MCF 10A (cell line): Measurements from ENCODE around the gene GPALPP1. TPM values are rescaled to one million over a fixed set of nuclear protein-coding genes. Genes with fewer than 3 reads are reported as not detected.

Experiments used
- BruUV-seq: library from RNA; stranded (reverse); fragments of 400-500 nt; replicated peaks from 2 replicates; lab custom pipeline; 2021; lab: Mats Ljungman, UMichigan
- CTCF ChIA-PET: fragments of 300-600 bp; sonication (Branson Sonifier 250); formaldehyde crosslinking; extraction: SDS; loops from one replicate; lab custom pipeline; 2021; ENCODE audit warnings: antibody characterized with exemption, inconsistent platforms; lab: Yijun Ruan, JAX
- POLR2A ChIA-PET: fragments of 300-600, 350-650 bp; sonication (Branson Sonifier 250); formaldehyde crosslinking; extraction: SDS; loops from one replicate; lab custom pipeline; 2020; ENCODE audit warnings: antibody characterized with exemption, inconsistent platforms; lab: Yijun Ruan, JAX
- DNase-seq: peaks from one replicate; pipeline ENCODE4 v3.0.0-alpha.2; 2018; ENCODE audit not compliant: unreplicated experiment
- H3K27ac Mint-ChIP-seq: one replicate; pipeline ENCODE4 v1.8.0; 2022; ENCODE audit warnings: mild to moderate bottlenecking, low read depth, mixed read lengths; ENCODE audit not compliant: unreplicated experiment
- H3K27me3 Mint-ChIP-seq: one replicate; pipeline ENCODE4 v1.8.0; 2022; ENCODE audit warnings: mixed read lengths; ENCODE audit not compliant: insufficient read depth, unreplicated experiment
- H3K36me3 Mint-ChIP-seq: one replicate; pipeline ENCODE4 v1.8.0; 2022; ENCODE audit warnings: mild to moderate bottlenecking, moderate library complexity, mixed read lengths; ENCODE audit not compliant: insufficient read depth, unreplicated experiment
- H3K4me1 Mint-ChIP-seq: one replicate; pipeline ENCODE4 v1.8.0; 2022; ENCODE audit warnings: mixed read lengths; ENCODE audit not compliant: insufficient read depth, unreplicated experiment
- H3K4me3 Mint-ChIP-seq: one replicate; pipeline ENCODE4 v1.8.0; 2022; ENCODE audit warnings: mild to moderate bottlenecking, moderate library complexity, mixed read lengths; ENCODE audit not compliant: unreplicated experiment
- H3K9me3 Mint-ChIP-seq: one replicate; pipeline ENCODE4 v1.8.0; 2022; ENCODE audit warnings: mixed read lengths; ENCODE audit not compliant: unreplicated experiment
- CTCF ChIP-seq: fragments of 200-600 bp; IDR thresholded peaks from one replicate; pipeline ENCODE4 v1.8.0; 2022; ENCODE audit warnings: antibody characterized with exemption, mild to moderate bottlenecking; ENCODE audit not compliant: unreplicated experiment
- intact Hi-C: fragments of 100-400 bp; cut with micrococcal nuclease; formaldehyde crosslinking; loops from 2 replicates; pipeline ENCODE4 v1.14.1; 2022
- total RNA-seq: library from RNA; stranded (reverse); gene quantifications from 2 replicates; pipeline ENCODE4 v1.2.3, GENCODE V29; 2022

The GPALPP1 gene
- total RNA-seq, 1 experiment from 2014 or later, result 21.0 TPM

- intact Hi-C loops, result no loop called here
- TF ChIP-seq CTCF, result no peak
- ChIA-PET CTCF (interaction anchor here (0.5 kb wide), 1 partner anchor 136 kb away, joined by 5 read pairs; no protein-coding TSS in a partner anchor), POLR2A (interaction anchor here (0.6 to 1.8 kb wide), 3 partner anchors 12 to 272 kb away, joined by 3 to 9 read pairs (median 3); partner anchors contain the start of gene TPT1)
- Mint-ChIP-seq H3K4me3 (no peak overlapping the region), H3K4me1 (no peaks in the 10 kb centered on the region), H3K27me3 (no peaks in the 10 kb centered on the region), H3K27ac (no peak overlapping the region), H3K36me3 (no peaks in the 10 kb centered on the region), H3K9me3 (no peaks in the 10 kb centered on the region)
- no peak for DNase-seq
- BruUV-seq, result no TSS peak
Measured at GRCh38 chr13:45068036-45069001, 79.0 kb downstream of the GPALPP1 start.

DNA sequence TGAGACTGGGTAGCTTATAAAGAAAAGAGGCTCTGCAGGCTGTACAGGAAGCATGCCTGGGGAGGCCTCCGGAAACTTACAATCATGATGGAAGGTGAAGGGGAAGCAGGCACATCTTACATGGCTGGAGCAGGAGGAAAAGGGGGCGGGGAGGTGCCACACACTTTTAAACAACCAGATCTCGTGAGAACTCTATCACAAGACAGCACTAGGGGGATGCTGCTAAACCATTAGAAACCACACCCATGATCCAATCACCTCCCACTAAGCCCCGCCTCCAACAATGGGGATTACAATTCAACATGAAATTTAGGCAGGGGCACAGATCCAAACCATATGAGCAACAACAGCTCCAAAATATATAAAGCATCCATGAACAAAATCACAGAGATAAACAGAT, 84.5 kb downstream of the GPALPP1 start:
- no TSS peak for BruUV-seq
- no peak for DNase-seq
- Mint-ChIP-seq H3K27ac (no peak overlapping the region), H3K27me3 (no peaks in the 10 kb centered on the region), H3K4me1 (peaks cover 5% of the 10 kb centered on the region), H3K4me3 (no peak overlapping the region), H3K9me3 (no peaks in the 10 kb centered on the region), H3K36me3 (no peaks in the 10 kb centered on the region)
- POLR2A ChIA-PET, result no interaction called here
- intact Hi-C loops, result no loop called here
- CTCF ChIA-PET, result no interaction called here
- no peak for TF ChIP-seq CTCF

DNA sequence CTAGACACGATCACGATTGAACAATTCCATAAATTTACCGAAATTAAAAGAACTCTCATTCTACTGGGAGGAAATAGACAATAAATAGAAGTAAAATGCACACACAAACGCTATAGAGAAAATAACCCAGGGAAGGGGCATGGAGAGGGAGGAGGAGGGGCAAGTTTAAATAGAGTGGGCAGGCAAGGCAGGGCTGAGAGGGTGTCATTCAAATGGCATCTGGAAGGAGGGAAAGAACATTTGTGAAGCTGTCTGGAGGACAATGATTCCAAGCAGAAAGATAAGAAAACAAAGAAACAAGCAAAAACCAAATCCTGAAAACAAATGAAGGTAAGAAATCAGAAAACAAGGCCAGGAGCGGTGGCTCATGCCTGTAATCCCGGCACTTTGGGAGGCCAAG, 85.4 kb downstream of the GPALPP1 start:
- Mint-ChIP-seq H3K36me3 (no peaks in the 10 kb centered on the region), H3K27me3 (no peaks in the 10 kb centered on the region), H3K4me3 (no peak overlapping the region), H3K27ac (no peak overlapping the region), H3K9me3 (no peaks in the 10 kb centered on the region), H3K4me1 (peaks cover 5% of the 10 kb centered on the region)
- CTCF ChIA-PET, result interaction anchor here (0.6 to 1.0 kb wide), 3 partner anchors 9 to 28 kb away, joined by 3 to 4 read pairs (median 3); no protein-coding TSS in a partner anchor
- TF ChIP-seq CTCF, result no peak
- BruUV-seq, result no TSS peak
- POLR2A ChIA-PET, result no interaction called here
- intact Hi-C loops, result no loop called here
- no peak for DNase-seq

GRCh38 chr13:45078003-45078402, 88.7 kb downstream of the GPALPP1 start:
- H3K4me3 Mint-ChIP-seq, result no peak overlapping the region
- H3K27me3 Mint-ChIP-seq, result peaks cover 14% of the 10 kb centered on the region
- H3K4me1 Mint-ChIP-seq, result peaks cover 12% of the 10 kb centered on the region
- H3K36me3 Mint-ChIP-seq, result no peaks in the 10 kb centered on the region
- no peak for DNase-seq
- BruUV-seq, result no TSS peak
- no peak for TF ChIP-seq CTCF
- no peak overlapping the region for H3K27ac Mint-ChIP-seq
- ChIA-PET POLR2A (no interaction called here), CTCF (interaction anchor here (0.6 kb wide), 1 partner anchor 1842 kb away, joined by 3 read pairs; no protein-coding TSS in a partner anchor)
- H3K9me3 Mint-ChIP-seq, result no peaks in the 10 kb centered on the region
- intact Hi-C loops, result no loop called here
